Right renal cortex interstitium (tissue), 3 donors: ENCODE results near the gene GSTM2. TPM values are rescaled to one million over a fixed set of nuclear protein-coding genes. Genes with fewer than 3 reads are reported as not detected.

Source experiments
- DNase-seq, 3 donors: peaks; one replicate each; pipeline ENCODE4 v3.0.0-alpha.2; 2013; ENCODE audit warnings: low read depth in 3 of 3, low spot score in 2 of 3
- polyA plus RNA-seq, 3 donors: library from polyadenylated mRNA; unstranded; fragments of 120-200 nt; gene quantifications; one replicate each; pipeline ENCODE4 v1.2.1, GENCODE V29; 2013; ENCODE audit not compliant: insufficient read length in 3 of 3

The GSTM2 gene
- polyA plus RNA-seq, 3 donors: 150 to 219 (median 178) TPM

DNA sequence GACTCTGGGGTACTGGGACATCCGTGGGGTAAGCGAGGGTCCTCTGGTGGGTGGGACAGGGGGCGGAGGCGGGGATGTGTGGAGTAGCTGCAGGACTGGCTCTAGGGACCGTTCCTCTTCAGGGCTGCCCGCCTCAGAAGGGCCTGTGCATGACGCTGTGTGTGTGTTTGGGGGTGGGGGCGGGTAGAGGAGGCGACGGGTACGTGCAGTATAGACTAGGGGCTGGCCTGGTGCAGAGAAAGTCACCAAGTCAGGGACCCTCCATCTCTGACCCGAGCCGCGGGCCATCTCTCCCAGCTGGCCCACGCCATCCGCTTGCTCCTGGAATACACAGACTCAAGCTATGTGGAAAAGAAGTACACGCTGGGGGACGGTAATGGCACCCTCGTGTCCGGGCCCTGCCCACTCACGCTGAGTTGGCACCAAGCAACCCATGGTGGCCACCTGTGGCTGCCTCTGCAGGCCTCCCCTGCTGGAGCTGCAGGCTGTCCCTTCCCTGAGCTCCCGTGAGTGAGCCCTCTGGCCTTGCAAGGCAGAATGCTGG, 44.5 kb downstream of the GSTM2 start:
- no peak for DNase-seq

DNA sequence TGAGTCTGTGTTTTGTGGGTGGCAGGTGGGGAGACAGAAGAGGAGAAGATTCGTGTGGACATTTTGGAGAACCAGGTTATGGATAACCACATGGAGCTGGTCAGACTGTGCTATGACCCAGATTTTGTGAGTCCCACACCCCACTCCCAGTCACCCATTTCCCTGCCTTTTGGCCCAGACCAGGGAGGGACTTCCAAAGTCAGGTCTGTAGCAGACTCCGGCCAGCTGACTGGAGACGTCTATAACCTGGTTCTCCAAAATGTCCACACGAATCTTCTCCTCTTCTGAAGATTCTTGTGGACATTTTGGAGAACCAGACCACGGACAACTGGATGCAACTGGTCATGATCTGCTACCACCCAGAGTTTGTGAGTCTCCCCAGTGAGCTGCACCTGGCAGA, 45.8 kb downstream of the GSTM2 start:
- no peak for DNase-seq

DNA sequence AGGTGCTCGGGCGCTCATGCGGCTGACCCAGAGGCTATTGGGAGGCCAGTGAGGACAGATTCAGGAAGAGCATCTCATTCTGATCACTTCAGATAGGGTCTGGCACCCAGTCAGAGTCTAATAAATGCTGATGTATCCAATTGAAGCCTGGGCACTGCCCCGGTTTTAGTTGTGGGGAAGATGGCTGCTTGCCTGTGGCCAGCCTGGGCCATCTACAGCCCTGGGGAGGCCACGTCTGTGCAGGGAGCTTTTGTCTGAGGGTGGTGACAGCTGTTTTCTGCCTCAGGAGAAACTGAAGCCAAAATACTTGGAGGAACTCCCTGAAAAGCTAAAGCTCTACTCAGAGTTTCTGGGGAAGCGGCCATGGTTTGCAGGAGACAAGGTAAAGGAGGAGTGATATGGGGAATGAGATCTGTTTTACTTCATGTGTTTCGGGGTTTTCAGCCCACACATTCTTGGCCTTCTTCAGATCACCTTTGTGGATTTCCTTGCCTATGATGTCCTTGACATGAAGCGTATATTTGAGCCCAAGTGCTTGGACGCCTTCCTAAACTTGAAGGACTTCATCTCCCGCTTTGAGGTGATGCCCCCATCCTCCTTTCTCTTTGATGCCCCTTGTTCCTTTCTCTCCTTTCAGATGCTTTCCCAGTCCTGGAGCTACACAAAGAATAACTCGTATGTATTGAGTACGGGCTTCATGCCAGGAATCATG, 47.0 kb downstream of the GSTM2 start:
- no peak for DNase-seq

DNA sequence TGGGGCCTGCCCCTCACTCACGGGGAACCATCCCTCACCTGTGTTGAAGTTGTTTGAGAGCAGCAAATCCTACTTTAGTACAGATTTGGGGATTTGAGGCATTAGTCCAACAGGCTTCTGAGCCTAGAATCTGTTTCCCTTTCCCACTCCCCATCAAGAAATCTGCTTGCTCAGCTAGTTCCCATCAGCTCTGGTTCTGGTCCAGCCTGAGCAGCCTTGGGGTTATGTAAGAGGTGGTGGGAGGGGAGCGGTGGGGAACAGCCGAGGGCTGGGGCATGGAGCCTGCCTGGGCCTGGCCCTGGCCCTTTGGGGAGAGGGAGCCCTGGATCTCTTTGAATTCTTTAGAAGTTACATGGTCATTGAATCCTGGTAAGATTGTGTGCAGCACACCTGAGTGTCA, 48.3 kb downstream of the GSTM2 start:
- DNase-seq: no peak

DNA sequence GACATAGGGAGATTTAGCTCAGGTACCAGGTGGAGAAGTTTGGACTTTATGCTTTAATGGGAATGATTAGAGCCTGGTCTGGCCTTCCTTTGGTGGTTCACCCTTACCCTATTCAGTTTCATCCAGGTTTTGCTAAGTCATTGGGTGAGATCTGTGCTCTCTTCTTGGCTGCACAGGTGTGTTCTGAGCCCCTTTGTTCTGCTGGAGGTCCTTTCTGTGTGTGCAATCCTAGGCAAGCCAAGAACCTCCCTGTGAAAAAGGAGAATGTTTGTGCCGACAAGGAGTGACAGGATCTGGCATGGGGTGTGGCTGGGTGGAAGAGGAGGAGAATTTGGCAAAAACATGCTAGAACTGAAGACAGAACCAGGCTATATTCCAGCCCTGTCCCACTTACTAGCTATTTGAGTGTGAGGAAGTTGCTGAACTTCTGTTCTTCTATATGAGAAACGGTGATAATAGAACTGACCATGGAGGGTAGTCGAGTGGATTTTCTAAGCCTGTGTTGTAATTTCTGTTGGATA, 48.8 kb downstream of the GSTM2 start:
- DNase-seq: no peak

DNA sequence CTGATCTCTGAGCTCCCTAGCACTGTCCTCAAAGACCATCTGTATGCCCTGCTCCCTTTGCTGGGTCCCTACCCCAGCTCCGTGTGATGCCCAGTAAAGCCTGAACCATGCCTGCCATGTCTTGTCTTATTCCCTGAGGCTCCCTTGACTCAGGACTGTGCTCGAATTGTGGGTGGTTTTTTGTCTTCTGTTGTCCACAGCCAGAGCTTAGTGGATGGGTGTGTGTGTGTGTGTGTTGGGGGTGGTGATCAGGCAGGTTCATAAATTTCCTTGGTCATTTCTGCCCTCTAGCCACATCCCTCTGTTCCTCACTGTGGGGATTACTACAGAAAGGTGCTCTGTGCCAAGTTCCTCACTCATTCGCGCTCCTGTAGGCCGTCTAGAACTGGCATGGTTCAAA, 49.9 kb downstream of the GSTM2 start:
- DNase-seq: no peak

DNA sequence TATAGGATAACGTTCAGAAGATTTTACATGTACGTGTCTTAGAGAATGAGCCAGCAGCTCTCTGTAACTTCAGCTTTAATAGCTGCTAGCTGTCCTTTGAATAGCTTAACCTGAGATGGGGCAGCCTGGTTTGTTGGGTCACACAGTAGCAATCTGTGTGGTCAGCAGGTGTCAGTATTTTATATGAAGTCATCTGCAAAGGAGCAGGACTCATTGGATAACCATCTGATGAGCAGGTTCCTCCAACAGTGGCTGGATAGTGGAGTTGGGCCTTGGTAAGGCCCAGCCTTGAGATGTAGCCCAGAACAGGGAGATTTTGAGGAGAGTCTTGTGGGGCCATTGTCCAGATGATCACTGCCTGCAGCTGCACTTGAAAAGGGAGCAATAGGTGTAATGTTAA, 50.6 kb downstream of the GSTM2 start:
- DNase-seq: no peak

DNA sequence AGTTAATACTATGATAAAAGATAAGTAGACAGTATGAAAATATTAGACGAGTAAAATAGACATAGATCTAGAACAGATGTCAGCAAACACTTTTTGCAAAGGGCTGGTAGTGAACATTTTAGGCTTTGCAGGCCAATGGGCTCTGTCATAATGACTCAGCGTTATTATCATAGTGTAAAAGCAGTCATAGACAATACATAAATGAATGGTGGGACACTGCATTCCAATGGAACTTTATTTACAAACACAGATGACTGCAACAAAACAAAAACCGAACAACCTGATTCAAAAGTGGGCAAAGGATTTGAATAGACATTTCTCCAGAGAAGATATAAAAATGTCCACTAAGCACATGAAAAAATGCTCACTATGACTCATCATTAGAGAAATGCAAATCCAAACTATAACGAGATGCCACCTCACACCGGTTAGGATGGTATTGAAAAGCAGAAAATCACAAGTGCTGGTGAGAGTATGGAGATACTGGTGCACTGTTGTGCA, 51.5 kb downstream of the GSTM2 start:
- DNase-seq: no peak

DNA sequence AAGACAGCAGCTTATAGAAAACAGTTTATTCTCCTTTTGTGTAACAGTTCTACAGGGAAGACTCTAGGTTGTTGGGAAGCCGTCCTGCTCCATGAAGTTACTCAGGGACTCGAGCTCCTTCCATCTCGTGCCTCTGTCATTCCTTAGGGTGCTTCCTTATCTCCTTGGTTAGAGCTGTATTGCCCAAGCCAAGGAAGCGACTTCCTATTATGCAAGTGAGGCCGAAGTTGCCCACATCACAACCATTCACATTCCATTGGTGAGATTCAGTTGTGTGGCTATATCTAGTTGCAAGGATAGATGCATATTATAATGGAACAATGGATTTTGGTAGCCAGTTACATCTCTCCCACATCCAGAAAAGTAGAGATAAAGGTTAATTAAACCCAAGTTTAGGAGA, 53.2 kb downstream of the GSTM2 start:
- no peak for DNase-seq

DNA sequence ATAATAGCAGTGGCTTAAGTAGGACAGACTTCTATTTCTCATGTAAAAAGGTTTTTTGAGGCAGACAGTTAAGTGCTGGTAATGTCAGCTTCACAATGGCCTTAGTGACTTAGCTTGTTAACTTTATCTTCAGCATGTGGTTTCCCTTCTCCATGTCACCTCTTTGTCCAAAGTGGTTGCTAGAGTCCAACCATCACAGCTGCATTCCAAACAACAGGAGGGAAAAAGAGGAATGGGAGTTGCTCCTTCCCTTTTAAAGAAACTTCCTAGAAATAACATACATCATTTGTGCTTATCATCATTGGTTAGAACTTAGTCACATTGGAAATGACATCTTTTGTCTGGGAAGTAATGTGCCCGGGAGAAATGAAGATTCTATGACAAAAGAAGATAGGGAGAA, 54.1 kb downstream of the GSTM2 start:
- no peak for DNase-seq

DNA sequence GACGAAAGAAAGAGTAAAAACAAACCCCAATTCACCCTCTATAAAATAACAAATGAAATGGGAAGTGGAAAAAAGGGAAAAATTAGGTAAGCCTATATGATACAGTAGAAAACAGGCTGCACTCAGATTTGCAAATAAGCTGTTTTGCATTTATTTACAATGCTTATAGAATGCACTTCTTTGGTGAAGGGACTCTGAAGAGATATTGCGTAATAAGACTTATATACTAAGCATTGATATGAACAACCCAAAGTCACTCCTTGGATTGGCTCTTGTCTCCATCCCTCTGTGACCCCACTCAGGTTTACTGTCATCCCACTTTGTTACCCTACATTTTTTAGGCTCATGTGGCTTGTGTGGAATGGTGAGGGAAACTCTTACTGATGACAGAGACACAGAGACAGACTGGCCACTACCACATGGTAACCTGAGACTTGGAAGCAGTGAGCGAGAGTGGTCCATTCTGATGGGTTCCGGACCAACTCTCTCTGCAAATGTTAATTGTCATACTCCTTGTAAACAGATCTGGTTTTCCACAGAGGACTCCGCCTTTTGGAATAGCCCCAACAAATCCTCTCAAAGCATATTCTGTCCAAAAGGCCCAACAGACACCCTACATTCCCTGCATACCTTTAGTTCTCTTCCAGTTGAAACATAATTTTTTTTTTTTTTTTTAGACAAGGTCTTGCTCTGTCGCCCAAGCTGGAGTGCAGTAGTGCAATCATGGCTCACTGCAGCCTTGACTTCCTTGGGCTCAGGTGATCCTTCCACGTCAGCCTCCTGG, 55.2 kb downstream of the GSTM2 start:
- DNase-seq: no peak

Other genes starting within 250 kb of the GSTM2 start
- 100 to 1,000 TPM; 135 to 147 (median 136) TPM for gene PSMA5, start 241.6 kb upstream of the GSTM2 start, polyA plus RNA-seq
- gene SYPL2, start 201.5 kb upstream of the GSTM2 start, polyA plus RNA-seq: 1 to 10 TPM; 6.7 to 10.0 (median 9.3) TPM
- gene ATXN7L2, start 184.2 kb upstream of the GSTM2 start, polyA plus RNA-seq: 1 to 10 TPM; 6.0 to 7.7 (median 6.3) TPM
- gene CYB561D1, start 174.0 kb upstream of the GSTM2 start, polyA plus RNA-seq: 10 to 100 TPM in 1 of 3 donors, 1 to 10 TPM in 2; 9.0 to 10.2 (median 9.8) TPM
- 10 to 100 TPM in 1 of 3 donors, 1 to 10 TPM in 2; 7.8 to 10.5 (median 8.8) TPM for gene AMIGO1, start 158.3 kb upstream of the GSTM2 start, polyA plus RNA-seq
- 1 to 10 TPM in 2 of 3 donors, under 1 TPM in 1; 0.87 to 1.2 (median 1.1) TPM for gene GPR61, start 128.2 kb upstream of the GSTM2 start, polyA plus RNA-seq
- gene GNAI3, start 119.4 kb upstream of the GSTM2 start, polyA plus RNA-seq: 10 to 100 TPM; 12.5 to 13.8 (median 13.5) TPM
- not detected for gene GNAT2, start 48.4 kb upstream of the GSTM2 start, polyA plus RNA-seq
- gene AMPD2, start 48.2 kb upstream of the GSTM2 start, polyA plus RNA-seq: 10 to 100 TPM; 39.9 to 44.7 (median 40.8) TPM
- gene GSTM4, start 12.0 kb upstream of the GSTM2 start, polyA plus RNA-seq: 10 to 100 TPM; 57.7 to 69.9 (median 61.7) TPM
- gene GSTM1, start 19.8 kb downstream of the GSTM2 start, polyA plus RNA-seq: 100 to 1,000 TPM in 1 of 3 donors, 1 to 10 TPM in 2; 3.2 to 118 (median 3.3) TPM
- gene GSTM5, start 44.2 kb downstream of the GSTM2 start, polyA plus RNA-seq: 10 to 100 TPM; 29.0 to 60.4 (median 38.6) TPM
- gene GSTM3, start 73.0 kb downstream of the GSTM2 start, polyA plus RNA-seq: 100 to 1,000 TPM; 227 to 298 (median 295) TPM
- gene EPS8L3, start 95.9 kb downstream of the GSTM2 start, polyA plus RNA-seq: under 1 TPM; 0.12 to 0.56 (median 0.28) TPM
- gene CSF1, start 242.8 kb downstream of the GSTM2 start, polyA plus RNA-seq: 1 to 10 TPM; 6.8 to 8.1 (median 7.9) TPM